Right atrium auricular region (tissue), 2 donors: ENCODE data around the gene KIF25. TPM values are rescaled to one million over a fixed set of nuclear protein-coding genes. Genes with fewer than 3 reads are reported as not detected.

Experiments used
- DNase-seq: peaks from one replicate; pipeline ENCODE4 v3.0.0-alpha.2; 2019; ENCODE audit warnings: low spot score
- H3K27ac ChIP-seq, 2 donors: fragments of 200-600 bp; sonication (generic); 1 replicate in 1 of 2; 2 replicates in 1 of 2; pipeline ENCODE4 v1.5.1; 2016 to 2019
- H3K27me3 ChIP-seq, 2 donors: fragments of 200-600 bp; sonication (generic); one replicate each; pipeline versions ENCODE4 v1.5.1 to v1.6.0; 2017 to 2019
- H3K36me3 ChIP-seq: fragments of 200-600 bp; sonication (generic); one replicate; pipeline ENCODE4 v1.5.1; 2016
- H3K4me1 ChIP-seq, 2 donors: fragments of 200-600 bp; sonication (generic); one replicate each; pipeline versions ENCODE4 v1.5.1 to v1.6.0; 2017 to 2019
- H3K4me3 ChIP-seq, 2 donors: fragments of 200-600 bp; sonication (generic); 1 replicate in 1 of 2; 2 replicates in 1 of 2; pipeline ENCODE4 v1.5.1; 2017 to 2019; ENCODE audit warnings: mild to moderate bottlenecking in 1 of 2, moderate library complexity in 1 of 2
- H3K9me3 ChIP-seq, 2 donors: fragments of 200-600 bp; sonication (generic); one replicate each; pipeline ENCODE4 v1.5.1; 2019
- total RNA-seq, 2 donors: library from RNA; depleted of rRNA; stranded (reverse); fragments of >200 nt; gene quantifications; one replicate each; pipeline ENCODE4 v1.1.0, GENCODE V29; 2016
- TF ChIP-seq, protein P1 (sequence below), 2 donors: fragments of 200-600 bp; sonication (generic); IDR thresholded peaks; one replicate each; pipeline ENCODE4 v1.5.1; 2019; ENCODE audit warnings: antibody characterized with exemption in 2 of 2

KIF25 gene
- total RNA-seq, 2 donors from 2014 or later = not detected

DNA sequence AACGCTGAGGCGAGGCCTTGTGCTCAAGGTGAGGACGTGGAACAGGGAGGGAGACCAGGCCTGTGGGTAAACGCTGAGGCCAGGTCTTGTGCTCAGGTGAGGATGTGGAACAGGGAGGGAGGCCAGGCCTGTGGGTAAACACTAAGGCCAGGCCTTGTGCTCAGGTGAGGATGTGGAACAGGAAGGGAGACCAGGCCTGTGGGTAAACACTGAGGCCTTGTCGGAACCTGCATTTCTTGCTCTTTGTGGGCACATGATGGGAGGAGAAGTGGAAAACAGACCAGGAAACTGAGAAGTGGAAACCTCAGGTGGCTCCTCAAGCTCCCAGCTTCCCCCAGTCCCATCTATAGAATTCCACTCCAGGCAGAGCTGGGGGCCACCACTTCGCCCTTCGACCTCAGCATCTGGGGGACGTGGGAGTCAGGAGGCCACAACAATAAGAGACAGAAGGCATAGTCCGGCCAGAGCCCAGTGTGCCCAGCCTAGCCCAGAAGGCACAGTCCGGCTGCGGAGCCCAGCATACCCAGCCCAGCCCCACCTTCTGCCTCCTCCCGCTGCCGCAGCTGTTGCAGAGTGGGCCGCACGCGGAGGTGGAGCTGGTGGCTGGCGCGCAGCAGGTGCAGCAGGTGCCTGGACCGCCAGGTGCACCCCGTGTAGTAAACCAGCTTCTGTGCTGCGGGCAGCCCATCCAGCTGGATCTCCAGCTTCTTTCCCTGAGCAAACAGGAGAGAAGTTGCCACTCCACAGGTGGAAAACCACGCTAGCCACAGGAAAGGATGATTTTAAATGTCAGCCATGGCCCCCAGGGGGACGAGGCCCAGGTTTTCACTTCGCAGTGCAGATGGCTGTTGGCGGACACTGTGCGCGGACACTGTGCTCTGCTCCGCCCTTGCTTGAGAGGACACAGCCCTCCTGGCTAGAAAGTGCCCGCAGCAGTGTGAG is 64.1 kb downstream of the KIF25 start:
- Histone ChIP-seq H3K27ac (no peak overlapping the region), H3K27me3 (no peaks in the 10 kb centered on the region), H3K4me3 (no peak overlapping the region), H3K36me3 (no peaks in the 10 kb centered on the region), H3K9me3 (no peaks in the 10 kb centered on the region), H3K4me1 (peaks cover 0 to 8% of the 10 kb centered on the region in 2 donors)
- TF ChIP-seq, protein P1, sequence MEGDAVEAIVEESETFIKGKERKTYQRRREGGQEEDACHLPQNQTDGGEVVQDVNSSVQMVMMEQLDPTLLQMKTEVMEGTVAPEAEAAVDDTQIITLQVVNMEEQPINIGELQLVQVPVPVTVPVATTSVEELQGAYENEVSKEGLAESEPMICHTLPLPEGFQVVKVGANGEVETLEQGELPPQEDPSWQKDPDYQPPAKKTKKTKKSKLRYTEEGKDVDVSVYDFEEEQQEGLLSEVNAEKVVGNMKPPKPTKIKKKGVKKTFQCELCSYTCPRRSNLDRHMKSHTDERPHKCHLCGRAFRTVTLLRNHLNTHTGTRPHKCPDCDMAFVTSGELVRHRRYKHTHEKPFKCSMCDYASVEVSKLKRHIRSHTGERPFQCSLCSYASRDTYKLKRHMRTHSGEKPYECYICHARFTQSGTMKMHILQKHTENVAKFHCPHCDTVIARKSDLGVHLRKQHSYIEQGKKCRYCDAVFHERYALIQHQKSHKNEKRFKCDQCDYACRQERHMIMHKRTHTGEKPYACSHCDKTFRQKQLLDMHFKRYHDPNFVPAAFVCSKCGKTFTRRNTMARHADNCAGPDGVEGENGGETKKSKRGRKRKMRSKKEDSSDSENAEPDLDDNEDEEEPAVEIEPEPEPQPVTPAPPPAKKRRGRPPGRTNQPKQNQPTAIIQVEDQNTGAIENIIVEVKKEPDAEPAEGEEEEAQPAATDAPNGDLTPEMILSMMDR (IDR thresholded peaks at IDR 0.05) = no peak
- DNase-seq = no peak

DNA sequence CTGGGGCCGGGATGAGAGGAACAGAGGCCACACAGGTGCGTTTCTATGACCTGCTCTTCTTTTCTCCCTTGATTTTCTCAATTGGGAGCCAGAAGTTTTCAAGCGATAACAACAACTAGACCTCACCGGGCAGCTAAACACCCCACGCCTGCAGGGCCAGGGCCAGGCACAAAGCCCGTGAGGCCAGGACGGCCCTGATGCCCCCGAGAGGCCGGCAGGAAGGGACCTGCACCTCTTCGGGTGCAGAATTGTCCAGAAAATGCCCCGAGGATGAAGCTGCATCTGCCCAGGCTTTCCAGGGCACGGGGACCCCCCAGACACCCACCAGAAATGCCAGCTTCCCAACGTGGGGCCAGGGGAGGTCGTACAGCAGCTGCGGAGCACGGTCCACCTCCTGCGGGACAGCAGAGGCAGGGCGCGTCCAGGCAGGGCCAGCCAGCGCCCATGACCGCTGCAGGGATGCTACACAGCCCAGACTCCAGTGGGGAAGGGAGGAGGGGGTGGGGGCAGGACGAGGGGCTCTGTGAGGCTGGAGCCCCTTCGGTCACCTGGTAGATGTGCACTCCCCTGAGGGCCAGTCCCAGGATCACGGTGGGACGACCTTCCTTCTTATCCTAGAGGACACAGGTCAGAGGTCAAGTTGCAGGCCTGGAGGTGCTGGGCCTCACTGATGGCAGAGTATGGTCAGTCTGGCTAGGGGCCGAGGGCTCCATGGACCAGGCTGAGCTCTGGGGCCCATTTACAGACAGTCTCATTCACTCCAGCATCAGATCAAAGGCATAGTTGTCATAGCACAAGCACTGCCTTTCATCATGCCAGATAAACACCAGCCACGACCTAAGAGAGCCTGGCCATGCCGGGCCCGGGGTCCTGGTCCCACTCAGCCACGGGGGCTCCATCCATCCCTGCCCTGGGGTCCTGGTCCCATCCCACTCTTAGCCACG is 65.1 kb downstream of the KIF25 start:
- Histone ChIP-seq H3K27ac (no peak overlapping the region), H3K36me3 (no peaks in the 10 kb centered on the region), H3K9me3 (no peaks in the 10 kb centered on the region), H3K4me1 (peaks cover 0 to 8% of the 10 kb centered on the region in 2 donors), H3K4me3 (no peak overlapping the region), H3K27me3 (no peaks in the 10 kb centered on the region)
- TF ChIP-seq, protein P1 (IDR thresholded peaks at IDR 0.05) = no peak
- DNase-seq = no peak

DNA sequence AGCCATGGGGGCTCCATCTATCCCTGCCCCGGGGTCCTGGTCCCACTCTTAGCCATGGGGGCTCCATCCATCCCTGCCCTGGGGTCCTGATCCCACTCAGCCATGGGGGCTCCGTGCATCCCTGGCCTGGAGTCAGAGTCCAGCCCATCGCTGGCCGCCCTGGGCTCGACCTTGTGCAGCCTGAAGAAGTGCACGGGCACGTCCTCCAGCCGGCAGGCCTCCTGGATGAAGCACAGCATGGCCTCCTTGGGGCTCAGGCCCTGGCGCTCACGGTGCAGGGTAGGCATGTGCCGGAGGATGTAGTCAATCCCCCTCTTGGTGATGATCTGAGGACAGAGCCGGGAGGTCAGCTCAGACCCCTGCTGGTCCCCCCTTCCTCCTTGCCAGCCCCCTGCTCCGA is 66.0 kb downstream of the KIF25 start:
- TF ChIP-seq, protein P1 (IDR thresholded peaks at IDR 0.05) = no peak
- H3K4me3 ChIP-seq = no peak overlapping the region
- peaks cover 0 to 8% of the 10 kb centered on the region in 2 donors for H3K4me1 ChIP-seq
- H3K9me3 ChIP-seq = no peaks in the 10 kb centered on the region
- DNase-seq = no peak
- H3K27me3 ChIP-seq = no peaks in the 10 kb centered on the region
- H3K36me3 ChIP-seq = no peaks in the 10 kb centered on the region
- no peak overlapping the region for H3K27ac ChIP-seq

DNA sequence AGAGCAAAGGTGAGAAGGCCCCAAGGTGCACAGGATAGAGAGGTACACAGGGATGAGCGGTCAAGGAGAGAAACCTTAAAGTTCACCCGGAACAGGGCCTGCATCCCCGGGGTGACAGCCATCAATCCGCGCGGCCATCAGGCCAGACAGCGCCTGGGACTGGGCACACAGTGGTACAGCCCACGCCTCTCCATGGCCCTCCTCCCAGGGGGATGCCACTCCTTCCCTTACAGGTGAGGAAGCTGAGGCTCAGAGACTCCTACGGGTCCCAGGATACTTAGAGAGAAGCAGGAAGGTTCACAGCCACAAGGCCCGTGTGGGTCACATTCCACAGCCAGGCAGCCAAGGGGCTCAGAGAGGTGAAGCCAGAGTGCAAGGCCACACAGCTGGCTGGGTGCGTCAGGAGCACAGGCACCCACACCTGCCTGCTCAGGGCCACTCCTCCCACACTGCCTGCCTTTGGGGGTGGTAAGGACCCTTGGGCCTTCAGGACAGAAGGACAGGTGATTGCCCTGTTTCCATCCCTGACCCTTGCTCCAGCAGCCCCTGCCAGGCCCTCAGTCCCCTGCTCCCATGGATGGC is 66.8 kb downstream of the KIF25 start:
- H3K36me3 ChIP-seq = no peaks in the 10 kb centered on the region
- H3K9me3 ChIP-seq = no peaks in the 10 kb centered on the region
- H3K4me1 ChIP-seq = peaks cover 0 to 8% of the 10 kb centered on the region in 2 donors
- H3K27me3 ChIP-seq = no peaks in the 10 kb centered on the region
- no peak overlapping the region for H3K4me3 ChIP-seq
- no peak for DNase-seq
- TF ChIP-seq, protein P1 (IDR thresholded peaks at IDR 0.05) = no peak
- no peak overlapping the region for H3K27ac ChIP-seq

DNA sequence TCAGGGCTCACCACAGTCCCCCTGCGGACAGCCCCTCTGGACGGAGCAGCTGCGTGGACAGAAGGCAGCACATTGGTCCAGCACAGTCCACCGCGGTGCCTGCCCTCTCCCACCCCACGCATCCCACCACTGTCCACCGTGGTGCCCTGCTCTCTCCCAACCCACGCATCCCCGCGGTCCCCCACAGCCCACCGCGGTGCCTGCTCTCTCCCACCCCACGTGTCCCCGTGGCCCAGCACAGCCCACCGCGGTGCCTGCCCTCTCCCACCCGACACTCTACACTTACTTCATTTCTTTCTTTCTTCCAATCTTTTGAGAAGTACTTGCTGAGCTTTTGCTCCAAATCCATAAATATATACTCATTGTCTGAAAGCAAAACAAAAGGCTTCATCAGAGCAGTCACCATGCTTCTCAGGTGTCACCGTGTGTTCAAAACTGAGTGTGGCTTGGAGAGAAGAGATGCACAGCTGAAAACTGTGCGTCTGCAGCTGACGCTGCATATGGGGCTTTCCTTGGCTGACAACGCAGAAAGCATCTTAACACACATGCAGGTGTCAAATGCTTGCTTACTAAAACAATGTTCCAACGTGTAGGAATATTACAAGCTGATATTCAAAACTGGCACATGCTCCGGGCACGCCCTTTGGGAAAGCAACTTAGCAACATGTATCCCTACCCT is 69.7 kb downstream of the KIF25 start:
- no peaks in the 10 kb centered on the region for H3K27me3 ChIP-seq

More for the DNA sequence above, 69.7 kb downstream of the KIF25 start:
- H3K4me3 ChIP-seq = no peak overlapping the region
- no peak overlapping the region for H3K27ac ChIP-seq
- H3K36me3 ChIP-seq = no peaks in the 10 kb centered on the region
- no peaks in the 10 kb centered on the region for H3K9me3 ChIP-seq
- DNase-seq = no peak
- no peaks in the 10 kb centered on the region for H3K4me1 ChIP-seq
- TF ChIP-seq, protein P1 (IDR thresholded peaks at IDR 0.05) = no peak
